Lung microvascular endothelial cell (primary cell): ENCODE measurements around the gene SEC61A1. TPM values are rescaled to one million over a fixed set of nuclear protein-coding genes. Genes with fewer than 3 reads are reported as not detected.

ENCODE experiments used
- DNase-seq, 2 donors: peaks; one replicate each; pipeline versions ENCODE4 v3.0.0 to v3.0.0-alpha.2; 2010; ENCODE audit warnings: low read depth in 2 of 2
- total RNA-seq: library from RNA; depleted of rRNA; stranded (reverse); fragments of >200 nt; gene quantifications from 2 replicates; pipeline ENCODE4 v1.2.1, GENCODE V29; 2014

SEC61A1 gene
- total RNA-seq, 1 donor from 2014 or later, result 203 TPM

- peak; percentile 92 to 93 for DNase-seq
These were observed 60.2 kb downstream of the SEC61A1 start for GRCh38 chr3:128112357-128112968.

GRCh38 chr3:128113817-128114794 lies 61.9 kb downstream of the SEC61A1 start:
- DNase-seq, result no peak

Other genes starting within 250 kb of the SEC61A1 start
- 27.5 and 36.1 TPM in 2 replicates for gene MGLL, start 229.9 kb upstream of the SEC61A1 start, total RNA-seq
- gene KBTBD12, start 137.2 kb upstream of the SEC61A1 start, total RNA-seq, result not detected in 2 replicates
- gene RUVBL1, start 71.4 kb downstream of the SEC61A1 start, total RNA-seq, result 47.7 and 53.8 TPM in 2 replicates
- 1.6 and 2.0 TPM in 2 replicates for gene EEFSEC, start 101.0 kb downstream of the SEC61A1 start, total RNA-seq